Renal pelvis (tissue), 4 donors: ENCODE data around the gene LARGE2. TPM values are rescaled to one million over a fixed set of nuclear protein-coding genes. Genes with fewer than 3 reads are reported as not detected.

Source experiments
- DNase-seq: peaks from one replicate; pipeline ENCODE4 v3.0.0-alpha.2; 2013
- polyA plus RNA-seq, 3 donors: library from polyadenylated mRNA; unstranded; fragments of 120-200 nt; gene quantifications; one replicate each; pipeline ENCODE4 v1.2.1, GENCODE V29; 2013; ENCODE audit not compliant: insufficient read length in 3 of 3

Gene LARGE2
- polyA plus RNA-seq, 3 donors, result 23.2 to 29.5 (median 27.2) TPM

- DNase-seq, result no peak
Observed at GRCh38 chr11:45913514-45913913, 8.9 kb upstream of the LARGE2 start.

- no peak for DNase-seq
Observed at GRCh38 chr11:45913942-45914635, 8.4 kb upstream of the LARGE2 start.

- DNase-seq, result no peak
Observed at GRCh38 chr11:45915446-45915845, 7.0 kb upstream of the LARGE2 start.

- no peak for DNase-seq
Observed at GRCh38 chr11:45917286-45917622, 5.2 kb upstream of the LARGE2 start.

- DNase-seq, result peak; percentile 97
Observed at GRCh38 chr11:45917623-45918330, 4.7 kb upstream of the LARGE2 start, which contains the start of gene PEX16. PEX16 (minus strand) TSS chr11:45917877; CDS start chr11:45917811, 66 bp downstream.

- peak; percentile 49 for DNase-seq
Observed at GRCh38 chr11:45918331-45918941, 4.0 kb upstream of the LARGE2 start.

- DNase-seq, result no peak
Observed at GRCh38 chr11:45918962-45919675, 3.3 kb upstream of the LARGE2 start.

GRCh38 chr11:45919806-45920530 lies 2.5 kb upstream of the LARGE2 start:
- no peak for DNase-seq

GRCh38 chr11:45920531-45921477 lies 1.7 kb upstream of the LARGE2 start:
- no peak for DNase-seq

GRCh38 chr11:45921561-45922424 lies 663 bp upstream of the LARGE2 start:
- peak; percentile 61 for DNase-seq

- DNase-seq, result no peak
Observed at GRCh38 chr11:45924036-45924915, 1.8 kb downstream of the LARGE2 start.

GRCh38 chr11:45924927-45925326 lies 2.5 kb downstream of the LARGE2 start:
- no peak for DNase-seq

GRCh38 chr11:45925550-45925949 lies 3.1 kb downstream of the LARGE2 start:
- no peak for DNase-seq

- no peak for DNase-seq
Observed at GRCh38 chr11:45926001-45926401, 3.5 kb downstream of the LARGE2 start.

- no peak for DNase-seq
Observed at GRCh38 chr11:45926536-45927331, 4.3 kb downstream of the LARGE2 start.

GRCh38 chr11:45927332-45927683 lies 4.9 kb downstream of the LARGE2 start:
- DNase-seq, result no peak

- DNase-seq, result no peak
Observed at GRCh38 chr11:45927684-45928413, 5.4 kb downstream of the LARGE2 start.
